ENCODE data around the gene ARRB1.

The ARRB1 gene

GRCh38 chr11:75311858-75312288, 39.6 kb downstream of the ARRB1 start:
- no peak for DNase-seq (ENCODE audit: low spot score)
- TF ChIP-seq, protein P1, sequence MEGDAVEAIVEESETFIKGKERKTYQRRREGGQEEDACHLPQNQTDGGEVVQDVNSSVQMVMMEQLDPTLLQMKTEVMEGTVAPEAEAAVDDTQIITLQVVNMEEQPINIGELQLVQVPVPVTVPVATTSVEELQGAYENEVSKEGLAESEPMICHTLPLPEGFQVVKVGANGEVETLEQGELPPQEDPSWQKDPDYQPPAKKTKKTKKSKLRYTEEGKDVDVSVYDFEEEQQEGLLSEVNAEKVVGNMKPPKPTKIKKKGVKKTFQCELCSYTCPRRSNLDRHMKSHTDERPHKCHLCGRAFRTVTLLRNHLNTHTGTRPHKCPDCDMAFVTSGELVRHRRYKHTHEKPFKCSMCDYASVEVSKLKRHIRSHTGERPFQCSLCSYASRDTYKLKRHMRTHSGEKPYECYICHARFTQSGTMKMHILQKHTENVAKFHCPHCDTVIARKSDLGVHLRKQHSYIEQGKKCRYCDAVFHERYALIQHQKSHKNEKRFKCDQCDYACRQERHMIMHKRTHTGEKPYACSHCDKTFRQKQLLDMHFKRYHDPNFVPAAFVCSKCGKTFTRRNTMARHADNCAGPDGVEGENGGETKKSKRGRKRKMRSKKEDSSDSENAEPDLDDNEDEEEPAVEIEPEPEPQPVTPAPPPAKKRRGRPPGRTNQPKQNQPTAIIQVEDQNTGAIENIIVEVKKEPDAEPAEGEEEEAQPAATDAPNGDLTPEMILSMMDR (conservative IDR thresholded peaks at IDR 0.05; ENCODE audit: low read depth) = no peak
- no peak overlapping the region for H3K27ac ChIP-seq
- ChIA-PET POLR2A (ENCODE audit: low non-redundant PET) (no interaction called here), CTCF (interaction anchor here (0.8 kb wide), 1 partner anchor 73 kb away, joined by 3 read pairs; no protein-coding TSS in a partner anchor)

DNA sequence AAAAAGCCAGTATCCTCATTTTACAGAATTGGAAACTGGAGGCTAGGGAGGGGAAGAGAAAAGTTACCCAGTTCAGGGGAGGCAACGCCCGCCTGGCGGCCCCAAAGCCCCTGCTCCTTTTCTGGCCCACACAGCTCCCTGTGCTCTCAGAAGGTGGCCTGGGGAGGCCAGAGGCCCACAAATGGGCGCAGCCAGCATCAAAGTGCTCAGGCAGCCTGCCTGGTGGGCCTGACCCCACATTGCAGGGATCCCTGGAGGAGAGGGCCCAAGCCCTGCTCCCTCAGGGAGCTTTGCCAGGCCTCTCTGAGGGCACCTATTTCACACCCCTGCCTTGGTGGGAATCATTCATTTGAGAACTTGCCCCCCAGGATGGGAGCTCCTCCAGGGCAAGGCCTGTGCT, 42.5 kb downstream of the ARRB1 start:
- POLR2A ChIA-PET (ENCODE audit: low non-redundant PET) = no interaction called here
- DNase-seq (ENCODE audit: low spot score) = no peak
- CTCF ChIA-PET = interaction anchor here (0.6 kb wide), 1 partner anchor 1753 kb away, joined by 3 read pairs; no protein-coding TSS in a partner anchor
- no peak overlapping the region for H3K27ac ChIP-seq
- TF ChIP-seq, protein P1 (conservative IDR thresholded peaks at IDR 0.05; ENCODE audit: low read depth) = no peak

- CTCF ChIA-PET = interaction anchor here (0.5 kb wide), 1 partner anchor 169 kb away, joined by 3 read pairs; no protein-coding TSS in a partner anchor
Observed at GRCh38 chr11:75308116-75308515, 43.3 kb downstream of the ARRB1 start.

GRCh38 chr11:75307058-75307457, 44.4 kb downstream of the ARRB1 start:
- POLR2A ChIA-PET (ENCODE audit: low non-redundant PET) = no interaction called here
- CTCF ChIA-PET = interaction anchor here (0.6 to 0.7 kb wide), 2 partner anchors 226 to 243 kb away, joined by 3 to 5 read pairs; no protein-coding TSS in a partner anchor
- H3K27ac ChIP-seq = no peak overlapping the region
- no peak for DNase-seq (ENCODE audit: low spot score)
- TF ChIP-seq, protein P1 (conservative IDR thresholded peaks at IDR 0.05; ENCODE audit: low read depth) = no peak

More at GRCh38 chr11:75308116-75308515, 43.3 kb downstream of the ARRB1 start:
- H3K27ac ChIP-seq = no peak overlapping the region
- POLR2A ChIA-PET (ENCODE audit: low non-redundant PET) = no interaction called here
- TF ChIP-seq, protein P1 (conservative IDR thresholded peaks at IDR 0.05; ENCODE audit: low read depth) = no peak
- DNase-seq (ENCODE audit: low spot score) = no peak

DNA sequence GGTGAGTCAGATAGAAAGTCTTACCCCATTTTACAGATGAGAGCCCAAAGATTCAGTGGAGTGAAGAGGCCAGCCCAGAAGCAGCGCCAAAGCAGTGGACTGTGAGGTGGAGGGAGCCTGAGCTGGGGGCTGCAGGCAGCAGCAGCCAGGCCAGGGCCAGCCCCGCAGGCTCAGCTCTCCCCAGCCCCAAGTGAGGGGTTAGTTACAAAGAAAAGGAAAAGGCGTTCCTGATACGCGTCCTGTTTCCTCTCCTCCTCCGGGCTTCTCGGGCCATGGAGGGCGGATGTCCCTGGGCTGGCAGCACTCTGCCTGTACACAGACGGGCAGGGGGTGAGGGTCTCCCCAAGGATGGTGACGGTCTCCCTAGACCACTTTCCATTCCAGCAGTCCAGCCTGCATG, 44.9 kb downstream of the ARRB1 start:
- TF ChIP-seq, protein P1 (conservative IDR thresholded peaks at IDR 0.05; ENCODE audit: low read depth) = no peak
- DNase-seq (ENCODE audit: low spot score) = no peak
- H3K27ac ChIP-seq = no peak overlapping the region
- POLR2A ChIA-PET (ENCODE audit: low non-redundant PET) = no interaction called here
- CTCF ChIA-PET = interaction anchor here (0.6 to 0.7 kb wide), 2 partner anchors 226 to 242 kb away, joined by 3 to 5 read pairs; no protein-coding TSS in a partner anchor

DNA sequence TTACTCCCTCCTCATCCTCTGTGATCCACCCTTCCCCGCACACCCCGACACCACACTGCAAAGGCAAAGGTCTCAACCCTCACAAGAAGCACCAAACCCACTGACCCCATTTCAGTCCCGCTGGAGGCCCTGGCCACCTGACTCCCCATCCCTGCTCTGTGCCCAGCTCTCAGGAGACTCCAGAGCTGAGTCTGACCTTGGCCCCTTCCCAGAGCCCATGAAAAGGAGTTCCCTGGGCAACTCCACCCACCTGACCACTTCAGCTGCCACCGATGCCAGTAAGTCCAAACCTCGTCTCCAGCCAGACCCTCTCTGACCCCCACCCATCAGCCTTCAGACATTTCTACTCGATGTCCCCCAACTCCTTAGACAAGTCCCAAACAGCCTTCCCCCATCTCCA, 45.5 kb downstream of the ARRB1 start:
- TF ChIP-seq, protein P1 (conservative IDR thresholded peaks at IDR 0.05; ENCODE audit: low read depth) = no peak
- no peak overlapping the region for H3K27ac ChIP-seq
- ChIA-PET POLR2A (ENCODE audit: low non-redundant PET) (no interaction called here), CTCF (no interaction called here)
- no peak for DNase-seq (ENCODE audit: low spot score)
